Upper lobe of right lung (tissue), 1 donor: ENCODE results near the gene ZSCAN21. TPM values are rescaled to one million over a fixed set of nuclear protein-coding genes. Genes with fewer than 3 reads are reported as not detected.

Experiments
- ATAC-seq: fragments of 200-7000 bp; cut with Tn5 transposase; one replicate; pipeline ENCODE4 v1.9.1; 2020; ENCODE audit warnings: mild to moderate bottlenecking, moderate library complexity
- DNase-seq: peaks from one replicate; pipeline ENCODE4 v3.0.0-alpha.2; 2020
- H3K27ac ChIP-seq: fragments of 200-600 bp; one replicate; pipeline ENCODE4 v1.8.0; 2022
- H3K27me3 ChIP-seq: fragments of 200-600 bp; one replicate; pipeline ENCODE4 v1.8.0; 2022; ENCODE audit warnings: mild to moderate bottlenecking
- H3K36me3 ChIP-seq: fragments of 200-600 bp; one replicate; pipeline ENCODE4 v1.8.0; 2022
- H3K4me1 ChIP-seq: fragments of 200-600 bp; one replicate; pipeline ENCODE4 v1.8.0; 2022
- H3K4me3 ChIP-seq: fragments of 200-600 bp; one replicate; pipeline ENCODE4 v1.8.0; 2022; ENCODE audit warnings: mild to moderate bottlenecking
- H3K9me3 ChIP-seq: fragments of 200-600 bp; one replicate; pipeline ENCODE4 v1.8.0; 2022
- CTCF ChIP-seq: fragments of 200-600 bp; IDR thresholded peaks from one replicate; pipeline ENCODE4 v1.8.0; 2022; ENCODE audit warnings: antibody characterized with exemption
- intact Hi-C: fragments of 100-400 bp; cut with DNase I; formaldehyde crosslinking; loops from one replicate; pipeline ENCODE4 v1.11.0; 2022
- total RNA-seq: library from RNA; stranded (reverse); fragmentation: NEBNext Ultra II Directional; extraction: Animal tissue kit (Norgen Biotek cat#: 25700); gene quantifications from one replicate; pipeline ENCODE4 v1.2.1, GENCODE V29; 2021
- donor health status: DM: no; HTN: yes; CAD: no; lungs with severe emphysema.

The ZSCAN21 gene
- total RNA-seq, 1 donor from 2014 or later, result 10.0 TPM

DNA sequence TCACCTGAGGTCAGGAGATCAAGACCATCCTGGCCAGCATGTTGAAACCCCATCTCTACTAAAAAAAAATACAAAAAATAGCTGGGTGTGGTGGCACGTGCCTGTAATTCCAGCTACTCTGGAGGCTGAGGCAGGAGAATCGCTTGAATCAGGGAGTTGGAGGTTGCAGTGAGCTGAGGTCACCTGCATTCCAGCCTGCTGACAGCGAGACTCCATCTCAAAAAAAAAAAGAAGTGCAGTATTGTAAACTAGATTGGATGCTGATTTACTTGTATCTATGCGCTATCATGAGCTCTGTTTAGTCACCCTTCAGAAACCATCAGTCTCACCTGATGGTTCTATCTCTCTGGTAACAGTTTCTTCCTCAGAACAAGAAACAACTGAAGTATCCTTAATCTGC is 13.8 kb downstream of the ZSCAN21 start:
- ATAC-seq (no peak), DNase-seq (no peak)
- Histone ChIP-seq H3K4me1 (peaks cover 6% of the 10 kb centered on the region), H3K36me3 (peaks cover 45% of the 10 kb centered on the region), H3K27me3 (no peaks in the 10 kb centered on the region), H3K9me3 (no peaks in the 10 kb centered on the region), H3K27ac (no peak overlapping the region), H3K4me3 (no peak overlapping the region)
- intact Hi-C loops, result no loop called here
- no peak for TF ChIP-seq CTCF

- intact Hi-C loops, result no loop called here
Measured at GRCh38 chr7:100064162-100064561, 14.6 kb downstream of the ZSCAN21 start.

GRCh38 chr7:100065452-100066186 is 16.0 kb downstream of the ZSCAN21 start:
- intact Hi-C loops, result no loop called here
- Histone ChIP-seq H3K9me3 (peaks cover 2% of the 10 kb centered on the region), H3K36me3 (peaks cover 42% of the 10 kb centered on the region), H3K27ac (peak overlapping the region; percentile 4), H3K4me3 (no peak overlapping the region), H3K4me1 (peaks cover 6% of the 10 kb centered on the region), H3K27me3 (no peaks in the 10 kb centered on the region)
- no peak for TF ChIP-seq CTCF
- ATAC-seq, result peak; percentile 73
- no peak for DNase-seq

More at GRCh38 chr7:100064162-100064561, 14.6 kb downstream of the ZSCAN21 start:
- H3K27me3 ChIP-seq, result no peaks in the 10 kb centered on the region
- H3K4me3 ChIP-seq, result no peak overlapping the region
- no peak overlapping the region for H3K27ac ChIP-seq
- no peak for ATAC-seq
- no peak for TF ChIP-seq CTCF
- DNase-seq, result no peak
- H3K4me1 ChIP-seq, result peaks cover 6% of the 10 kb centered on the region
- no peaks in the 10 kb centered on the region for H3K9me3 ChIP-seq
- H3K36me3 ChIP-seq, result peaks cover 38% of the 10 kb centered on the region

- ATAC-seq, result no peak
- no peak for DNase-seq
- Histone ChIP-seq H3K27me3 (no peaks in the 10 kb centered on the region), H3K9me3 (peaks cover 15% of the 10 kb centered on the region), H3K36me3 (peaks cover 50% of the 10 kb centered on the region), H3K4me1 (peaks cover 6% of the 10 kb centered on the region), H3K27ac (no peak overlapping the region), H3K4me3 (no peak overlapping the region)
- TF ChIP-seq CTCF, result no peak
- intact Hi-C loops, result no loop called here
Measured at GRCh38 chr7:100066953-100067352, 17.4 kb downstream of the ZSCAN21 start.

DNA sequence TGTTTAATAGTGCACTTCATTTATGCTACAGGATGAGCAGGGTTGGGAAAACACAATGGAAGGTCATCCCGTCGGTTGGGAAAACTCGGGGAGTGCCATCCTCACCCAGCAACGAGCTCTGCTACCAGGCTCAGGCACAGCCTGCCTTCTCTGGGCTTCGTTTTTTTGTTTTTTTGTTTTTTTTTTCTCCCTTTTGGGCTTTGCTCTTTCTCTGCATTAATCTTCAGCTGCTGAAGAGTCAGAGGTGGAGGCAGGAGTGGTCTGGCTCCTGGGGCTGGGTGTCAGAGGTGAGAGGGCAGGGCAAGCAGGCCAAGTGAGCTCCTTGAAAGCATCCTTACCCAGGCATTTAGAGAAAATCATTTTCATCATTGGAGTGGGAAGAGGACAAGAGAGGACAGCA is 20.4 kb downstream of the ZSCAN21 start:
- intact Hi-C loops, result no loop called here
- no peak for DNase-seq
- TF ChIP-seq CTCF, result no peak
- Histone ChIP-seq H3K27me3 (no peaks in the 10 kb centered on the region), H3K4me3 (no peak overlapping the region), H3K9me3 (peaks cover 16% of the 10 kb centered on the region), H3K27ac (no peak overlapping the region), H3K36me3 (peaks cover 57% of the 10 kb centered on the region), H3K4me1 (peaks cover 5% of the 10 kb centered on the region)
- no peak for ATAC-seq
